H9 (cell line): Measurements from ENCODE around the gene PRSS23. TPM values are rescaled to one million over a fixed set of nuclear protein-coding genes. Genes with fewer than 3 reads are reported as not detected.
"Not testable (repeated sequence)": the region's sequence is repeated elsewhere in the genome, so short reads cannot be mapped to it uniquely, and the experiment has no call there.

ENCODE experiments used
- DNase-seq: peaks from one replicate; pipeline ENCODE4 v3.0.0-alpha.2; 2017
- H2AFZ ChIP-seq: one replicate; pipeline ENCODE4 v1.6.1; 2013; ENCODE audit warnings: mild to moderate bottlenecking, low read length, control low read depth, moderate library complexity
- H2AK5ac ChIP-seq: 2 replicates; pipeline ENCODE4 v1.6.1; 2013; ENCODE audit warnings: low read length, control low read depth, mixed read lengths; ENCODE audit not compliant: insufficient read length
- H2BK120ac ChIP-seq: one replicate; pipeline ENCODE4 v1.6.1; 2013; ENCODE audit warnings: low read depth, mild to moderate bottlenecking, low read length, control low read depth, inconsistent platforms; ENCODE audit not compliant: poor library complexity, severe bottlenecking
- H2BK12ac ChIP-seq: 2 replicates; pipeline ENCODE4 v1.6.1; 2013; ENCODE audit warnings: low read length, control low read depth, mixed read lengths, low read depth; ENCODE audit not compliant: insufficient read length
- H2BK15ac ChIP-seq: 2 replicates; pipeline ENCODE4 v1.6.1; 2013; ENCODE audit warnings: low read depth, low read length, control low read depth
- H2BK20ac ChIP-seq: one replicate; pipeline ENCODE4 v1.6.1; 2013; ENCODE audit warnings: low read depth, mild to moderate bottlenecking, low read length, control low read depth, inconsistent platforms; ENCODE audit not compliant: poor library complexity, severe bottlenecking
- H2BK5ac ChIP-seq: 2 replicates; pipeline ENCODE4 v1.6.1; 2013; ENCODE audit warnings: low read length, control low read depth, mixed read lengths; ENCODE audit not compliant: insufficient read length
- H3K14ac ChIP-seq: 2 replicates; pipeline ENCODE4 v1.6.1; 2013; ENCODE audit warnings: low read length, control low read depth; ENCODE audit not compliant: insufficient read depth
- H3K18ac ChIP-seq: 2 replicates; pipeline ENCODE4 v1.6.1; 2013; ENCODE audit warnings: low read depth, mild to moderate bottlenecking, mixed read lengths, low read length, control low read depth; ENCODE audit not compliant: insufficient read length
- H3K23ac ChIP-seq: 2 replicates; pipeline ENCODE4 v1.6.1; 2013; ENCODE audit warnings: low read length, control low read depth, mixed read lengths, low read depth; ENCODE audit not compliant: insufficient read length
- H3K23me2 ChIP-seq: 2 replicates; pipeline ENCODE4 v1.6.1; 2013; ENCODE audit warnings: low read depth, mild to moderate bottlenecking, mixed read lengths, low read length, control low read depth; ENCODE audit not compliant: insufficient read length, poor library complexity, severe bottlenecking
- H3K27ac ChIP-seq: 2 replicates; pipeline ENCODE4 v1.5.1; 2013; ENCODE audit warnings: low read length, control low read depth, mixed read lengths, low read depth; ENCODE audit not compliant: insufficient read length
- H3K27me3 ChIP-seq: 2 replicates; pipeline ENCODE4 v1.6.1; 2013; ENCODE audit warnings: low read length, control low read depth, inconsistent platforms; ENCODE audit not compliant: insufficient read depth
- H3K4ac ChIP-seq: 2 replicates; pipeline ENCODE4 v1.6.1; 2013; ENCODE audit warnings: low read depth, mild to moderate bottlenecking, control low read depth, inconsistent platforms, low read length, moderate library complexity
- H3K4me1 ChIP-seq: 2 replicates; pipeline ENCODE4 v1.6.1; 2013; ENCODE audit warnings: low read length, control low read depth, inconsistent platforms; ENCODE audit not compliant: insufficient read depth
- H3K4me2 ChIP-seq: 2 replicates; pipeline ENCODE4 v1.6.1; 2013; ENCODE audit warnings: low read length, control low read depth, mixed read lengths; ENCODE audit not compliant: insufficient read length, insufficient read depth
- H3K56ac ChIP-seq: 2 replicates; pipeline ENCODE4 v1.6.1; 2013; ENCODE audit warnings: low read depth, mild to moderate bottlenecking, mixed read lengths, low read length, control low read depth; ENCODE audit not compliant: insufficient read length
- H3K79me1 ChIP-seq: 2 replicates; pipeline ENCODE4 v1.6.1; 2013; ENCODE audit warnings: low read depth, mild to moderate bottlenecking, moderate library complexity, low read length, control low read depth, inconsistent platforms; ENCODE audit not compliant: insufficient read depth, poor library complexity, severe bottlenecking
- H3K79me2 ChIP-seq: 2 replicates; pipeline ENCODE4 v1.6.1; 2013; ENCODE audit warnings: low read length, control low read depth, inconsistent platforms; ENCODE audit not compliant: insufficient read depth
- H3K9ac ChIP-seq: 2 replicates; pipeline ENCODE4 v1.6.1; 2013; ENCODE audit warnings: low read length, control low read depth, mixed read lengths; ENCODE audit not compliant: insufficient read length; ENCODE audit errors: extremely low read depth
- H3K9me3 ChIP-seq: one replicate; pipeline ENCODE4 v1.6.1; 2013; ENCODE audit warnings: low read depth, low read length, inconsistent platforms; ENCODE audit not compliant: control insufficient read depth
- H3T11ph ChIP-seq: one replicate; pipeline ENCODE4 v1.6.1; 2013; ENCODE audit warnings: mild to moderate bottlenecking, low read length, control low read depth, inconsistent platforms
- H4K20me1 ChIP-seq: one replicate; pipeline ENCODE4 v1.6.1; 2013; ENCODE audit not compliant: control insufficient read depth, insufficient read length, insufficient read depth
- H4K5ac ChIP-seq: 2 replicates; pipeline ENCODE4 v1.6.1; 2013; ENCODE audit warnings: low read depth, mild to moderate bottlenecking, mixed read lengths, low read length, control low read depth; ENCODE audit not compliant: insufficient read length
- H4K8ac ChIP-seq: replicated peaks from 2 replicates; pipeline ENCODE4 v1.6.1; 2013; ENCODE audit warnings: low read length, control low read depth, mixed read lengths, low read depth; ENCODE audit not compliant: insufficient read length
- H4K91ac ChIP-seq: 2 replicates; pipeline ENCODE4 v1.6.1; 2013; ENCODE audit warnings: low read depth, mild to moderate bottlenecking, moderate library complexity, mixed read lengths, low read length, control low read depth; ENCODE audit not compliant: insufficient read length
- H3K27ac Mint-ChIP-seq, 3 experiments: 2 replicates in 2 of 3; 3 replicates in 1 of 3; pipeline ENCODE4 v1.8.0; 2020 to 2021; ENCODE audit warnings: mixed read lengths in 3 of 3, mild to moderate bottlenecking in 1 of 3, moderate library complexity in 1 of 3
- H3K27me3 Mint-ChIP-seq: 2 replicates; pipeline ENCODE4 v1.8.0; 2021; ENCODE audit warnings: low read depth, mild to moderate bottlenecking, moderate library complexity, mixed read lengths
- H3K36me3 Mint-ChIP-seq, 3 experiments: 2 replicates in 2 of 3; 3 replicates in 1 of 3; pipeline ENCODE4 v1.8.0; 2020 to 2021; ENCODE audit warnings: low read depth in 3 of 3, mixed read lengths in 3 of 3; ENCODE audit not compliant: insufficient read depth in 1 of 3
- H3K4me1 Mint-ChIP-seq, 2 experiments: 2 replicates each; pipeline ENCODE4 v1.8.0; 2020; ENCODE audit warnings: mixed read lengths in 2 of 2
- H3K4me3 Mint-ChIP-seq, 2 experiments: 2 replicates in 1 of 2; 3 replicates in 1 of 2; pipeline ENCODE4 v1.8.0; 2020 to 2021; ENCODE audit warnings: mild to moderate bottlenecking in 2 of 2, mixed read lengths in 2 of 2, moderate library complexity in 1 of 2
- H3K9me3 Mint-ChIP-seq, 2 experiments: 2 replicates in 1 of 2; 3 replicates in 1 of 2; pipeline ENCODE4 v1.8.0; 2020; ENCODE audit warnings: mild to moderate bottlenecking in 2 of 2, mixed read lengths in 2 of 2, moderate library complexity in 1 of 2
- CTCF ChIP-seq: fragments of 200-600 bp; sonication (generic); conservative IDR thresholded peaks from 3 replicates; pipeline ENCODE4 v1.8.0; 2021; ENCODE audit warnings: antibody characterized with exemption, mild to moderate bottlenecking
- WGBS: extraction: QIAGEN DNeasy Blood & Tissue Kit; methylation state at CpG from one replicate; pipeline ENCODE4 v1.1.7; 2013; ENCODE audit warnings: missing lambda C conversion rate, low lambda C conversion rate, mixed read lengths; ENCODE audit not compliant: insufficient read length; ENCODE audit errors: extremely low coverage; 5-methylcytosine and 5-hydroxymethylcytosine counted together
- total RNA-seq: library from RNA; stranded (reverse); gene quantifications from 2 replicates; pipeline ENCODE4 v1.2.1, GENCODE V29; 2021

Gene PRSS23
- total RNA-seq, 1 experiment from 2014 or later = 6.9 TPM

- Histone ChIP-seq H3K9ac (no peak overlapping the region), H3T11ph (no peak overlapping the region), H3K4me2 (no peak overlapping the region), H4K5ac (no peak overlapping the region), H2AK5ac (no peak overlapping the region), H3K27ac (no peak overlapping the region), H3K9me3 (no peaks in the 10 kb centered on the region), H2BK12ac (no peak overlapping the region), H3K18ac (no peak overlapping the region), H3K23me2 (no peaks in the 10 kb centered on the region), H3K23ac (no peak overlapping the region), H3K4me1 (no peaks in the 10 kb centered on the region), H3K4ac (no peak overlapping the region), H3K56ac (no peak overlapping the region), H2AFZ (no peak overlapping the region), H4K8ac (no peak overlapping the region), H3K27me3 (no peaks in the 10 kb centered on the region), H3K79me2 (no peaks in the 10 kb centered on the region), H4K20me1 (no peaks in the 10 kb centered on the region), H2BK120ac (no peak overlapping the region), H4K91ac (no peak overlapping the region), H3K14ac (no peak overlapping the region), H2BK20ac (no peak overlapping the region), H2BK15ac (no peak overlapping the region), H2BK5ac (no peak overlapping the region), H3K79me1 (no peaks in the 10 kb centered on the region)
- no peak for TF ChIP-seq CTCF
- no peak for DNase-seq
- Mint-ChIP-seq H3K4me1 (peaks cover 10% of the 10 kb centered on the region in 2 experiments), H3K27me3 (no peaks in the 10 kb centered on the region), H3K36me3 (peaks cover 5 to 9% (median 6%) of the 10 kb centered on the region in 3 experiments; a peak in 5 of 7 replicates), H3K4me3 (no peak overlapping the region), H3K27ac (no peak overlapping the region), H3K9me3 (peaks cover 10 to 13% of the 10 kb centered on the region in 2 experiments)
- no CpG with 5 or more reads among the region's 2 CpGs for WGBS
Measured at GRCh38 chr11:86769219-86769618, 31.1 kb upstream of the PRSS23 start.

- not testable (repeated sequence) for H3K9ac ChIP-seq, H2BK20ac ChIP-seq, H3T11ph ChIP-seq, H3K27ac Mint-ChIP-seq, H3K36me3 Mint-ChIP-seq, H3K79me1 ChIP-seq, H3K18ac ChIP-seq, H3K27me3 ChIP-seq, H3K4me2 ChIP-seq, H3K56ac ChIP-seq, H4K5ac ChIP-seq, H2BK15ac ChIP-seq, H3K27me3 Mint-ChIP-seq, H3K4me1 ChIP-seq, H2AK5ac ChIP-seq, H3K4me3 Mint-ChIP-seq, H2BK5ac ChIP-seq, H3K27ac ChIP-seq, H4K20me1 ChIP-seq, H4K91ac ChIP-seq, H3K4ac ChIP-seq, H3K23me2 ChIP-seq, DNase-seq, H3K79me2 ChIP-seq, H2AFZ ChIP-seq, H4K8ac ChIP-seq, H2BK120ac ChIP-seq, H3K23ac ChIP-seq, H3K9me3 ChIP-seq, H3K14ac ChIP-seq, H2BK12ac ChIP-seq
- H3K4me1 Mint-ChIP-seq = peaks cover 7 to 10% of the 10 kb centered on the region in 2 experiments
- H3K9me3 Mint-ChIP-seq = peaks cover 10 to 13% of the 10 kb centered on the region in 2 experiments
- no CpG with 5 or more reads among the region's 34 CpGs for WGBS
Measured at GRCh38 chr11:86770473-86771027, 29.8 kb upstream of the PRSS23 start.
